Natural killer cell treated with Interleukin-12 subunit alpha and Interleukin-12 subunit beta and Interleukin-15 and Interleukin-18, amount 100 ng/mL, for 72 hours (primary cell): ENCODE data around the gene KAT2A. TPM values are rescaled to one million over a fixed set of nuclear protein-coding genes. Genes with fewer than 3 reads are reported as not detected.
A peak's percentile ranks its signal among the peaks of the same experiment; 100 is the strongest.

Experiments used
- ATAC-seq, 2 donors: fragments of 150-1000 bp; cut with Tn5 transposase in 1 of 2; sonication (Bioruptor Pico), chemical (Tn5 transposase) in 1 of 2; 2 replicates each; pipeline ENCODE4 v1.10.0; 2021
- DNase-seq: peaks from one replicate; pipeline ENCODE4 v3.0.0; 2022; ENCODE audit warnings: low spot score
- H3K27ac Mint-ChIP-seq, 2 donors: 1 replicate in 1 of 2; 2 replicates in 1 of 2; pipeline ENCODE4 v1.8.0; 2022; ENCODE audit warnings: mixed read lengths in 2 of 2, mild to moderate bottlenecking in 1 of 2, moderate library complexity in 1 of 2
- H3K27me3 Mint-ChIP-seq, 2 donors: 1 replicate in 1 of 2; 2 replicates in 1 of 2; pipeline ENCODE4 v1.8.0; 2022; ENCODE audit warnings: mixed read lengths in 2 of 2
- H3K36me3 Mint-ChIP-seq: one replicate; pipeline ENCODE4 v1.8.0; 2022; ENCODE audit warnings: mixed read lengths
- H3K4me1 Mint-ChIP-seq, 2 donors: 1 replicate in 1 of 2; 2 replicates in 1 of 2; pipeline ENCODE4 v1.8.0; 2022; ENCODE audit warnings: low read depth in 2 of 2, mixed read lengths in 2 of 2, mild to moderate bottlenecking in 1 of 2
- H3K4me3 Mint-ChIP-seq: one replicate; pipeline ENCODE4 v1.8.0; 2022; ENCODE audit warnings: mixed read lengths
- H3K9me3 Mint-ChIP-seq: 2 replicates; pipeline ENCODE4 v1.8.0; 2022; ENCODE audit warnings: mixed read lengths
- total RNA-seq, 2 donors: library from RNA; stranded (reverse); gene quantifications; one replicate each; pipeline ENCODE4 v1.2.3, GENCODE V29; 2022

KAT2A gene
- total RNA-seq, 2 donors from 2014 or later, result 16.5 to 56.5 TPM

GRCh38 chr17:42081516-42082129 lies 39.5 kb downstream of the KAT2A start:
- Mint-ChIP-seq H3K4me3 (no peak overlapping the region), H3K36me3 (no peaks in the 10 kb centered on the region), H3K9me3 (no peaks in the 10 kb centered on the region), H3K4me1 (no peaks in the 10 kb centered on the region), H3K27me3 (no peaks in the 10 kb centered on the region), H3K27ac (no peak overlapping the region)
- DNase-seq, result no peak
- no peak for ATAC-seq

DNA sequence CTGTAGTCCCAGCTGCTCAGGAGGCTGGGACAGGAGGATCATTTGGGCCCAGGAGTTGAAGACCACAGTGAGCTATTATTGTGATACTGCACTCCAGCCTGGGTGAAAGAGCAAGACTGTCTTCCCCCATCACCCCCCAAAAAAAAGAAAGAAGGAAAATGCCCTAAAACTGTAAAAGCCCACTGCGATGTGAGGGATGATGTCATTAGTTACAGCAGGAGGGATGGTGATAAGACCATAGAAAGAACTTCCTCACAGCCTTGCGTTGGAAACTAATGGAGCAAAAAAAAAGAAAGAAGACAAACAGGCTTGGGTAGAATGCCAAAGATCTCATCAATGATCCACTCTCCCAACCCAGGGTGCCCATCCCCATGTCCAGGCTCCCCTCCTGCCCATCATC lies 41.6 kb downstream of the KAT2A start:
- Mint-ChIP-seq H3K27ac (no peak overlapping the region), H3K9me3 (no peaks in the 10 kb centered on the region), H3K4me1 (no peaks in the 10 kb centered on the region), H3K27me3 (no peaks in the 10 kb centered on the region), H3K4me3 (no peak overlapping the region), H3K36me3 (no peaks in the 10 kb centered on the region)
- no peak for ATAC-seq
- DNase-seq, result no peak

DNA sequence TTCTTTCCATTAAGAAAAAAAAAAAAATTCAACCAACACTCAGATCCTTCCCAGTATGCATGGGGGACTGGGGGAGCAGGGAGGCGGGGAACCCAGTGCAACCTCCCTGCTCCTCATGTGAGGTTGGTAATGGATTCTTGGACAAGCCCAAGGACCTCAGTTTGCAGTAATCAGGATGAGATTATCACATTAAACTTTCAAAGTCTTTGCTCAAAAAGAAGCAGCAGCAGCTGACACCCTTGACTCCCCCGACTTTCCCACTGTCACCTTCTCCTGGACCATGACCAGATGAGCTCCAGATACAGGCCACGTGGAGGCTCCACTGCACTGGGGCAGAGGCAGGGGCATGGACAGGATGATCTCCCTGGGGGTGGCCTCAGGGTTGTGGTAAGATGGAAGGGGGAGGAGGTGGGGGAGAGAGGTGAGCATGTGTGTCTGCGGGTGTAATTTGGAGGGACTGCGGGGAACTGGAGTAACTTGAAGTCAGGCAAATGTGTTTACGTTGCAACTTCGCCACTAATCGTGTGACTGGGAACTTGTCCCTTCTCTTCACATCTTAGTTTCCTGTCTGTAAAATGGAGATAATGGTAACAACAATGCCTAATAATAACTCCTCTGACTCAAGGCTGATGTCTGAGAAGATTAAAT lies 42.6 kb downstream of the KAT2A start:
- H3K9me3 Mint-ChIP-seq, result no peaks in the 10 kb centered on the region
- no peaks in the 10 kb centered on the region for H3K36me3 Mint-ChIP-seq
- H3K27ac Mint-ChIP-seq, result no peak overlapping the region
- H3K4me1 Mint-ChIP-seq, result no peaks in the 10 kb centered on the region
- ATAC-seq, result no peak
- no peak overlapping the region for H3K4me3 Mint-ChIP-seq
- DNase-seq, result no peak
- H3K27me3 Mint-ChIP-seq, result peaks cover 3 to 8% of the 10 kb centered on the region in 2 donors

DNA sequence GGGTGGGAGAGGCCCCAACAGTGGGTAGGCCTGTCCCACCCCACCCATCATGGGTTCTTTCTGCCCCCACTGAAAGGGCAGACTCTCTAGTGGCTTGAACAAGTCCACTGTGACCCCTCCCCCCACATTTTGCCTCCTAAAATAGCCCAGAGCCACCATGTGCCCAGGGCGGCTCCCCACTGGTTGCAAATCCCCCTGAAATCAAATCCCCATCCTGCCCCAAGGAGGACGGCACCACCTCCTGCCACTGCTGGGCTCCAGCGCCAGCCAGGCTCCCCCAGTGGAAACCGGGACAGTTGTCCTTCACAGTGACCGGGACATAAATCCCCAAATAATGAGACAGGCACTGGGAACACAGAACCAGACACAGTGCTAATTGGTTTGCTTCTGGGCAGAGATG lies 43.4 kb downstream of the KAT2A start:
- Mint-ChIP-seq H3K36me3 (no peaks in the 10 kb centered on the region), H3K27me3 (peaks cover 5 to 12% of the 10 kb centered on the region in 2 donors), H3K4me1 (no peaks in the 10 kb centered on the region), H3K27ac (no peak overlapping the region), H3K9me3 (no peaks in the 10 kb centered on the region), H3K4me3 (no peak overlapping the region)
- DNase-seq (no peak), ATAC-seq (no peak)

GRCh38 chr17:42076797-42077559 lies 44.2 kb downstream of the KAT2A start:
- no peaks in the 10 kb centered on the region for H3K36me3 Mint-ChIP-seq
- H3K4me1 Mint-ChIP-seq, result no peaks in the 10 kb centered on the region
- no peak for ATAC-seq
- no peak overlapping the region for H3K27ac Mint-ChIP-seq
- H3K9me3 Mint-ChIP-seq, result no peaks in the 10 kb centered on the region
- H3K4me3 Mint-ChIP-seq, result no peak overlapping the region
- no peak for DNase-seq
- H3K27me3 Mint-ChIP-seq, result peaks cover 5 to 12% of the 10 kb centered on the region in 2 donors

GRCh38 chr17:42075789-42076188 lies 45.4 kb downstream of the KAT2A start:
- Mint-ChIP-seq H3K27ac (no peak overlapping the region), H3K9me3 (no peaks in the 10 kb centered on the region), H3K27me3 (peaks cover 8 to 12% of the 10 kb centered on the region in 2 donors), H3K36me3 (no peaks in the 10 kb centered on the region), H3K4me3 (no peak overlapping the region), H3K4me1 (no peaks in the 10 kb centered on the region)
- no peak for ATAC-seq
- no peak for DNase-seq

- Mint-ChIP-seq H3K36me3 (no peaks in the 10 kb centered on the region), H3K4me3 (peak overlapping the region; percentile 17), H3K27ac (no peak overlapping the region), H3K27me3 (peaks cover 8 to 12% of the 10 kb centered on the region in 2 donors), H3K9me3 (no peaks in the 10 kb centered on the region), H3K4me1 (no peaks in the 10 kb centered on the region)
- ATAC-seq, result peak; percentile 12 to 39
- DNase-seq, result no peak
These were observed 48.6 kb downstream of the KAT2A start for GRCh38 chr17:42072323-42073187.

- no peak for ATAC-seq
These were observed 49.4 kb downstream of the KAT2A start for GRCh38 chr17:42071810-42072209.

DNA sequence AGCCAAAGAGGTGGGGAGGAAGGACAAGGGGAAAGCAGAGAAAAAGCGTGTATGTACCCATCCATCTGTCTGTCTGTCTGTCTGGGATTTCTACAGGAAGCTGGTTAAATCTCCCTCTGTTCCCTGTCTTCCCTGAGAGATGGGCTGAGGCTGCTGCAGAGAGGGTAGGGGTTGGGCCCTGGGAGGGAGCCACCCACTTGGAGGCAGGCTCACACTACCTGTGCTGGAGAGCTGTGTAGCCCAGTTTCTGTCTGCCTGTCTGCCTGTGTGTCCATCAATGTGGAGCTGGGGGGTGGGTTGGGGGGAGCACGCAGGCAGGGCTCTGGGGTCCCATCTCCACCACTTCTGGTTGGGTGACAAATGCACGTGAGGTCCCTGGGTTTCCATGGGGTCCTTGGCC lies 52.2 kb downstream of the KAT2A start:
- no peak for DNase-seq
- peaks cover 7 to 9% of the 10 kb centered on the region in 2 donors for H3K27me3 Mint-ChIP-seq
- no peaks in the 10 kb centered on the region for H3K36me3 Mint-ChIP-seq
- H3K4me1 Mint-ChIP-seq, result peaks cover 3 to 4% of the 10 kb centered on the region in 2 donors
- H3K27ac Mint-ChIP-seq, result no peak overlapping the region
- ATAC-seq, result no peak
- no peaks in the 10 kb centered on the region for H3K9me3 Mint-ChIP-seq
- no peak overlapping the region for H3K4me3 Mint-ChIP-seq

More at GRCh38 chr17:42071810-42072209, 49.4 kb downstream of the KAT2A start:
- Mint-ChIP-seq H3K36me3 (no peaks in the 10 kb centered on the region), H3K27me3 (peaks cover 8 to 12% of the 10 kb centered on the region in 2 donors), H3K9me3 (no peaks in the 10 kb centered on the region), H3K4me3 (peak overlapping the region; percentile 17), H3K27ac (no peak overlapping the region), H3K4me1 (no peaks in the 10 kb centered on the region)
- no peak for DNase-seq

DNA sequence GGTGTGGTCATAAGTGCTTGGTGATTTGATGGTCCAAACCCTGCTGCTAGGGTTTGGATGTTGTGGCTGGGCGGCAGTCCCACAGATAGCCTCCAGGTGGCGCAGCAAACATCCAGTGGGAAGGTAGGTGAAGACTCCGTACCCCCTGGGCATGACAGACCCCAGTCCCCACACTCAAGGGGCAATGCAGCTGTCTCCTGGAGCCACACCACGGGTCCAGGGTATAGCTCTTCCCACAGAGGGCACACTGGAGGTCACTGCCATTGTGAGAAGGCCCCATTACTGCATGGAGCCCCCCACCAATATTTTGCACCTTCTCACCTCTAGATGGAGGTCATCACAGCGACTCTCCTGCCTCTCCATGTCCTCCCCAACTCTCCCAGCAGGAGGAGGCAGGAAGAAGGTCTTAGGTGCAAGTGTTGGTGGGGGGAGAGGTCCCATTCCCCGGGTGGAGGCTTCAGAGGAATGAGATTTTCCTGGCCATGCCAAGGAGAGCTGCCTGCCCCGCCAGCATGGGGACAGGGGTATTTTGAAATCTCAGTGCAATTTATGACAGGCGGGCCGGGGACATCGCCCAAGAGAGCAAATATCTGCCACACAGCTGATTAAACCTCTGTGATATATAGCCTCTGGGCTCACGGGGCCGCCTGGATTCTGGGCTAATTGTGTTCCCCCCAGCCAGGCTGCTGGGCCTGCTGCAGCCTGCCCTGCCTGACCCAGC lies 53.6 kb downstream of the KAT2A start:
- Mint-ChIP-seq H3K4me1 (peaks cover 9 to 12% of the 10 kb centered on the region in 2 donors), H3K9me3 (no peaks in the 10 kb centered on the region), H3K27ac (no peak overlapping the region), H3K36me3 (no peaks in the 10 kb centered on the region), H3K27me3 (peaks cover 0 to 3% of the 10 kb centered on the region in 2 donors), H3K4me3 (no peak overlapping the region)
- peak in 1 of 2 donors; percentile 34 for ATAC-seq
- DNase-seq, result no peak

DNA sequence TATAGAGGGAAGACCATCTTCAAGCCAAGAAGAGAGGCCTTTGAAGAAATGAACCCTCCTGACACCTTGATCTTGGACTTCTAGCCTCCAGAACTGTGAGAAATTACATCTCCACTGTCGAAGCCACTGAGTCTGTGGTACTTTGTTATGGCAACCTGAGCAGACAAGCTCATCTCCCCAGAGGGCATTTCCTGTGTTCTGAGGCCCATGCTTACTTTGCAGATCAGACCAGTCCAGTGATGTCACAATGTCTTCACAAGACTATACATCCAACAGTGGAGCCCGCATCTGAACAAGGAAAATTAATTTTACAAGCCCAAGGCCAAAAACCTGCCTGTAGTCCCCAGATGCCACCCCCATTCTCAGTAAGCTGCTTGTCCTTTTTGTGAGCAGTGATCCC lies 56.0 kb downstream of the KAT2A start:
- ATAC-seq (no peak), DNase-seq (no peak)
- peaks cover 9 to 12% of the 10 kb centered on the region in 2 donors for H3K4me1 Mint-ChIP-seq
- H3K27ac Mint-ChIP-seq, result no peak overlapping the region
- H3K27me3 Mint-ChIP-seq, result no peaks in the 10 kb centered on the region
- no peaks in the 10 kb centered on the region for H3K36me3 Mint-ChIP-seq
- H3K9me3 Mint-ChIP-seq, result no peaks in the 10 kb centered on the region
- H3K4me3 Mint-ChIP-seq, result no peak overlapping the region
